SJCRH30 (cell line): ENCODE data around the gene AKAP9. TPM values are rescaled to one million over a fixed set of nuclear protein-coding genes. Genes with fewer than 3 reads are reported as not detected.
A peak's percentile ranks its signal among the peaks of the same experiment; 100 is the strongest.
"Not testable (repeated sequence)": the region's sequence is repeated elsewhere in the genome, so short reads cannot be mapped to it uniquely, and the experiment has no call there.

ENCODE experiments used
- DNase-seq, 2 experiments: peaks; one replicate each; pipeline ENCODE4 v3.0.0-alpha.2; 2015 to 2020
- H3K27ac ChIP-seq: fragments of 250-450 bp; sonication (Bioruptor Pico); 2 replicates; pipeline ENCODE4 v1.5.1; 2020; ENCODE audit warnings: mild to moderate bottlenecking, moderate library complexity
- H3K27me3 ChIP-seq: fragments of 250-450 bp; sonication (Bioruptor Pico); 2 replicates; pipeline ENCODE4 v1.5.1; 2020; ENCODE audit warnings: mild to moderate bottlenecking, moderate library complexity
- H3K36me3 ChIP-seq: fragments of 250-450 bp; sonication (Bioruptor Pico); 2 replicates; pipeline ENCODE4 v1.5.1; 2020; ENCODE audit warnings: mild to moderate bottlenecking, moderate library complexity
- H3K4me1 ChIP-seq: fragments of 250-450 bp; sonication (Bioruptor Pico); 2 replicates; pipeline ENCODE4 v1.5.1; 2020; ENCODE audit warnings: mild to moderate bottlenecking, moderate library complexity
- H3K4me3 ChIP-seq: fragments of 250-450 bp; sonication (Bioruptor Pico); 2 replicates; pipeline ENCODE4 v1.5.1; 2020; ENCODE audit warnings: mild to moderate bottlenecking, moderate library complexity
- H3K9me3 ChIP-seq: fragments of 250-450 bp; sonication (Bioruptor Pico); replicated peaks from 2 replicates; pipeline ENCODE4 v1.5.1; 2020; ENCODE audit warnings: mild to moderate bottlenecking, moderate library complexity
- total RNA-seq: library from RNA; depleted of rRNA; stranded (reverse); fragments of >200 nt; shearing (Covaris generic); gene quantifications from 2 replicates; pipeline ENCODE4 v1.2.3, GENCODE V29; 2014

AKAP9 gene
- total RNA-seq, 1 experiment from 2014 or later, result 69.9 TPM

- Histone ChIP-seq H3K4me3 (no peak overlapping the region), H3K27me3 (no peaks in the 10 kb centered on the region), H3K4me1 (0 out of 2 replicates have a peak, but pooled peaks cover 4% of the 10 kb centered on the region), H3K27ac (no peak overlapping the region), H3K9me3 (0 out of 2 replicates have a peak, but pooled peaks cover 2% of the 10 kb centered on the region), H3K36me3 (no peaks in the 10 kb centered on the region)
- no peak for DNase-seq
Measured at GRCh38 chr7:91918356-91918755, 22.3 kb upstream of the AKAP9 start.

DNA sequence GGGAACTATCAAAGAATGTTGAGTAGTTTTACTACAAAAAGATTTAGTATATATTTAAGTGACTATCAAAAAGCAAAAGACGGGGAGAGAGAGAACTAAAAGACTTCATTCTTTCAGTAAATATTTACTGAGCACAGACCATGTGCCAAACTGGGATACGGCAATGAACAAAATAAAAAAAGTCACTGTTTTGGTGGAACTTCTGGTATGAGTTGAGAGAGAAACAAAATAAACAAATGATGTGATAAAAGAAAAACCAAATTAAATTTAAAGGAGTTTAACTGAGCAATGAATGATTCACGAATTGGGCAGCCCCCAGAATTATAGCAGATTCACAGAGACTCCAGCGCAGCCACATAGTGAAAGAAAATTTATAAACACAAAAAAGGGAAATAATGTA, 17.8 kb upstream of the AKAP9 start:
- no peak for DNase-seq
- no peaks in the 10 kb centered on the region for H3K27me3 ChIP-seq
- H3K27ac ChIP-seq, result no peak overlapping the region
- H3K9me3 ChIP-seq, result no peaks in the 10 kb centered on the region
- no peak overlapping the region for H3K4me3 ChIP-seq
- H3K36me3 ChIP-seq, result no peaks in the 10 kb centered on the region
- no peaks in the 10 kb centered on the region for H3K4me1 ChIP-seq

GRCh38 chr7:91927912-91928311, 12.8 kb upstream of the AKAP9 start:
- H3K9me3 ChIP-seq, result no peaks in the 10 kb centered on the region
- no peaks in the 10 kb centered on the region for H3K36me3 ChIP-seq
- H3K4me1 ChIP-seq, result no peaks in the 10 kb centered on the region
- no peak overlapping the region for H3K4me3 ChIP-seq
- H3K27me3 ChIP-seq, result no peaks in the 10 kb centered on the region
- DNase-seq, result no peak
- no peak overlapping the region for H3K27ac ChIP-seq

DNA sequence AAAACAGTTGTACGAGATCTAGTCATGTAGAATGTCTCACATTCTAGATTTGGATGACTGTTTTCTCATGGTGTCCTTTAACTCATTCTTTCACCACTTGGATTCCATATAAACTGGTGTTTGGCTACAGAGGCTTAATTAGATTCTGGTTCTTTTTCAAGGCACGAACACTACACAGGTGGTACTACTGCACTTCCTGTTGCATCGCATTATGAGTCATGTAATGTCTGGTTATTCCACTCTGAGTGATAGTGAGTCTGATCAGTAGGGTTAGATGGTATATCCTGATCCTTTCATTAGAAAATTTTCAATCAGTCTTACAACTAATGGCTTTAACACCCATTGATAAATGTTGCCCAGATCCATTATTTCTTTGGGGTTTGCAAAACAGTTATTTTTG, 11.2 kb upstream of the AKAP9 start:
- Histone ChIP-seq H3K4me3 (no peak overlapping the region), H3K4me1 (no peaks in the 10 kb centered on the region), H3K9me3 (no peaks in the 10 kb centered on the region), H3K36me3 (no peaks in the 10 kb centered on the region), H3K27me3 (no peaks in the 10 kb centered on the region), H3K27ac (no peak overlapping the region)
- no peak for DNase-seq

DNA sequence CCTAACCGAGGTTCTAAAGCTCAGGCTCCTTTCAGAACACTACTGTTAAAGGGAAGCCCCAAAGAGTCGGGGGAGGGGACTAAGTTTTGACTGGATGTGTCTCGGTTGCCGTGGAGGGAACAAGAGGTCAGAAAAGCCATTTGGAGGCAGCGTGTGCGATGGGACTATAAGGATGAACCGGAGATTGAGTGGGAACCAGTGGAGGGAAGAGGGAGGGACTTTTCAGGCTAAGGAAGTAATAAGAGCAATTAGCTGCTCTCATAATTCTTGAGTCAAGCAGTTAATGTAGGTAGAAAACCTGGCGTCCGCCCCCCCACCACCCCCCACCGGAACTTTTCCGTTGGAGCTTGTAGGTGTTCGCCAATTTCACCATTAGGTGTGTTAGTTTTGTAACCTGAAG, 491 bp upstream of the AKAP9 start:
- Histone ChIP-seq H3K4me3 (peak overlapping the region; percentile 94), H3K27me3 (no peaks in the 10 kb centered on the region), H3K9me3 (no peaks in the 10 kb centered on the region), H3K27ac (peak overlapping the region; percentile 92), H3K36me3 (no peaks in the 10 kb centered on the region), H3K4me1 (peaks cover 11% of the 10 kb centered on the region)
- peak; percentile 41 to 69 for DNase-seq

DNA sequence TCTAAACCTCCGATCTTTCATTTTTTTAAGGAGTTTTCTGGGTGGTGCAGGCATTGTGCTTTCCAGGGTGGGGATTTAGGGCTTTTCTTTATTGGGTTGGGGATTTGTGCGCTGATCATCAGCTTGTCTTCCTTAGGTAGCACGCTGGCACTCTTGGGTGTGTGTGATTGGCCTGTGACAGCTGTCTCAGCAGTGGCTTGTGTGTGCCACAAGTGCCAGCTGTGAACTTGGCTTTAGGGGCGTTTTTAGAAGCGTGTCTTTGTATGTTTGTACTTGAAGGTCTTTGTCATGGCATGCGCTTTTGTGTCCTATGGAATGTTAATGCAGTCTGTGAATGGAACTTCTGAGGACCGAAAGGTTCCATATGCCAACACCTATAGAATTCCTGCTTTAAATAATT, 788 bp downstream of the AKAP9 start:
- Histone ChIP-seq H3K36me3 (no peaks in the 10 kb centered on the region), H3K27me3 (no peaks in the 10 kb centered on the region), H3K27ac (peak overlapping the region; percentile 92), H3K9me3 (no peaks in the 10 kb centered on the region), H3K4me1 (peaks cover 11% of the 10 kb centered on the region), H3K4me3 (peak overlapping the region; percentile 94)
- DNase-seq, result peak; percentile 82 to 85

DNA sequence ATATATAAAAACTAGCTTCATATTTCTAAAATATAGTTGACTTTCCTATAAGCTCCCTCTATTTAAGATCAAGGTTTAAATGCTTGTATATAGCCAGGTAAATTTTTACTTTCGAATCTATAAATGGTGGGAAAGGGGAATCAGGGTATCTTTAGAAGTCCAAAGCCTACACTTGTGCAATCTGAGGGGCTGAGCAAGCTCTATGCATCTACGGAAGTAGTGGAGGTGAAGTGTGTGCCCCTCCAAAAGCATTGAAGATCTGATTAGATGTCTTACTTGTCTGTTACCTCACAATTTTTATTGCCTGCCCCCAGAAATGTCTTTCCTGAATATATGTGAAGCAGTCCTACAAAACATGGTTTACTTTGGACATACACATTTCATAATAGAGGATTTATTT, 1.6 kb downstream of the AKAP9 start:
- no peak for DNase-seq
- H3K9me3 ChIP-seq, result no peaks in the 10 kb centered on the region
- H3K36me3 ChIP-seq, result no peaks in the 10 kb centered on the region
- H3K4me1 ChIP-seq, result peaks cover 11% of the 10 kb centered on the region
- peak overlapping the region; percentile 92 for H3K27ac ChIP-seq
- no peaks in the 10 kb centered on the region for H3K27me3 ChIP-seq
- H3K4me3 ChIP-seq, result peak overlapping the region; percentile 94

GRCh38 chr7:91944970-91945369, 4.3 kb downstream of the AKAP9 start:
- H3K9me3 ChIP-seq, DNase-seq, H3K27me3 ChIP-seq, H3K27ac ChIP-seq, H3K36me3 ChIP-seq, H3K4me3 ChIP-seq: not testable (repeated sequence)
- peaks cover 17% of the 10 kb centered on the region for H3K4me1 ChIP-seq

DNA sequence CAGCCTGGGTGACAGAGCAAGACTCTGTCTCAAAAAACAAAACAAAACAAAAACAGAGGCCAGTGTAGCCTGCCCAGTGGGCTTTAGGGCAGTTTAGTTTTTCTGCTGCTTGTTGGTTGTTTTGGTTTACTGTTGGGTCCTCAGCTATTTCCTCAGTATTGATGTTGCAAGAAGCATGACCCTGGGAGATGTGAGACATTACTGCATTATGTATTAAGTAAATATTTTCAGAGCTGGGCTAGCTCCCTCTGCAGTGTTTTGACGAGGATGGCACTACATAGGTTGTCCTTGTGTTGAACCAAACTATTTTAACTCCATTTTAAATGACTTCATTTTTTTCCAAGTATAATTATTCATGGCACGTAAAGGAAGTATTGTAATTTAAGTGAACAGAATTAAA, 4.8 kb downstream of the AKAP9 start:
- H3K27ac ChIP-seq, result no peak overlapping the region
- no peaks in the 10 kb centered on the region for H3K9me3 ChIP-seq
- no peak for DNase-seq
- no peak overlapping the region for H3K4me3 ChIP-seq
- H3K27me3 ChIP-seq, result no peaks in the 10 kb centered on the region
- H3K4me1 ChIP-seq, result peaks cover 17% of the 10 kb centered on the region
- H3K36me3 ChIP-seq, result no peaks in the 10 kb centered on the region

- H3K4me1 ChIP-seq, result peaks cover 17% of the 10 kb centered on the region
- H3K9me3 ChIP-seq, result no peaks in the 10 kb centered on the region
- no peak overlapping the region for H3K4me3 ChIP-seq
- no peaks in the 10 kb centered on the region for H3K36me3 ChIP-seq
- no peaks in the 10 kb centered on the region for H3K27me3 ChIP-seq
- no peak for DNase-seq
- no peak overlapping the region for H3K27ac ChIP-seq
Measured at GRCh38 chr7:91946549-91946948, 5.9 kb downstream of the AKAP9 start.

DNA sequence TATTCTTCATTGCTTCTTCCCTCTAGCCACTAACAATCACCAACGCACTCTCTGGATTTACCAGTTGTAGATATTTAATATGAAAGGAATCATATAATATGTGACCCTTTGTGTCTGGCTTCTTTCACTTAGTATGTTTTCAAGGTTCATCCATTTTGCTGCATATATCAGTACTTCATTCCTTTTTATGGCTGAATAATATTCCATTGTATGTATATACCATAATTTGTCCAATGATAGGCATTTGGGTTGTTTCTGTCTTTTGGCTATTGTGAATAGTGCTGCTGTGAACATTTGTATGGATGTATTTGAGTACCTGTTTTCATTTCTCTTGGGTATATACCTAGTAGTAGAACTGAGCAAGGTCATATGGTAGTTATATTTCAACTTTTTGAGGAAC, 7.3 kb downstream of the AKAP9 start:
- DNase-seq, result no peak
- Histone ChIP-seq H3K27ac (no peak overlapping the region), H3K27me3 (no peaks in the 10 kb centered on the region), H3K4me1 (peaks cover 13% of the 10 kb centered on the region), H3K4me3 (no peak overlapping the region), H3K36me3 (no peaks in the 10 kb centered on the region), H3K9me3 (no peaks in the 10 kb centered on the region)

GRCh38 chr7:91949221-91950009, 8.8 kb downstream of the AKAP9 start:
- DNase-seq, result peak; percentile 56 to 80
- Histone ChIP-seq H3K4me3 (no peak overlapping the region), H3K36me3 (no peaks in the 10 kb centered on the region), H3K9me3 (no peaks in the 10 kb centered on the region), H3K27me3 (no peaks in the 10 kb centered on the region), H3K4me1 (peaks cover 10% of the 10 kb centered on the region), H3K27ac (peak overlapping the region; percentile 39)

GRCh38 chr7:91953618-91954017, 13.0 kb downstream of the AKAP9 start:
- peaks cover 8% of the 10 kb centered on the region; the same call in 1 of the 2 replicates for H3K36me3 ChIP-seq
- no peaks in the 10 kb centered on the region for H3K27me3 ChIP-seq
- no peaks in the 10 kb centered on the region for H3K9me3 ChIP-seq
- H3K4me1 ChIP-seq, result peaks cover 10% of the 10 kb centered on the region
- no peak overlapping the region for H3K4me3 ChIP-seq
- peak in 1 of 2 experiments; percentile 13 for DNase-seq
- no peak overlapping the region for H3K27ac ChIP-seq

- not testable (repeated sequence) for H3K4me3 ChIP-seq, H3K36me3 ChIP-seq, H3K27ac ChIP-seq, H3K27me3 ChIP-seq, DNase-seq, H3K9me3 ChIP-seq, H3K4me1 ChIP-seq
Measured at GRCh38 chr7:91956464-91956863, 15.8 kb downstream of the AKAP9 start.

DNA sequence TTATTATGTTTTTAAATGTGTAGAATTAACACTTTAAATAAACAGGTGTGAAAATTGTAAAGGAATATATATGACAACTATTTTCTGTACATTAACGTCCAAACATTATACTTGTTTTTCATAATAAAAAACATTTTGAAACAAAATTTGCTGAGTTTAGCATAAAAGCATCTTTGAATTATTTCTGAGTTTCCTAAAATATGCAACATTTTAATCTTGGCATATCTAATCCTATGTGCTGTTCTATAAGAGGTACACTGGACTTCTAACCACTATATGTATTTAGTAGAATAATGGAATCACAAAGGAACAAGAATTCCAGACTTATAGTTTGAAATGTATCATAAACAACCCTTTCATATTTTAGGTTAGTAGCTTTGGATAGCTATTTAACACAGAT, 16.6 kb downstream of the AKAP9 start:
- DNase-seq, result no peak
- no peaks in the 10 kb centered on the region for H3K27me3 ChIP-seq
- no peaks in the 10 kb centered on the region; the same call in 1 of the 2 replicates for H3K4me1 ChIP-seq
- H3K4me3 ChIP-seq, result no peak overlapping the region
- no peaks in the 10 kb centered on the region for H3K9me3 ChIP-seq
- peaks cover 8% of the 10 kb centered on the region; the same call in 1 of the 2 replicates for H3K36me3 ChIP-seq
- no peak overlapping the region for H3K27ac ChIP-seq

- H3K27me3 ChIP-seq, result no peaks in the 10 kb centered on the region
- H3K36me3 ChIP-seq, result peaks cover 8% of the 10 kb centered on the region; the same call in 1 of the 2 replicates
- H3K9me3 ChIP-seq, result no peaks in the 10 kb centered on the region
- DNase-seq, result no peak
- no peaks in the 10 kb centered on the region; the same call in 1 of the 2 replicates for H3K4me1 ChIP-seq
- no peak overlapping the region for H3K4me3 ChIP-seq
- H3K27ac ChIP-seq, result no peak overlapping the region
Measured at GRCh38 chr7:91957823-91958222, 17.2 kb downstream of the AKAP9 start.
